ENCODE results near the gene TSPEAR.

Gene TSPEAR

GRCh38 chr21:44710294-44710665, 1.1 kb downstream of the TSPEAR start:
- TF ChIP-seq, protein P1, sequence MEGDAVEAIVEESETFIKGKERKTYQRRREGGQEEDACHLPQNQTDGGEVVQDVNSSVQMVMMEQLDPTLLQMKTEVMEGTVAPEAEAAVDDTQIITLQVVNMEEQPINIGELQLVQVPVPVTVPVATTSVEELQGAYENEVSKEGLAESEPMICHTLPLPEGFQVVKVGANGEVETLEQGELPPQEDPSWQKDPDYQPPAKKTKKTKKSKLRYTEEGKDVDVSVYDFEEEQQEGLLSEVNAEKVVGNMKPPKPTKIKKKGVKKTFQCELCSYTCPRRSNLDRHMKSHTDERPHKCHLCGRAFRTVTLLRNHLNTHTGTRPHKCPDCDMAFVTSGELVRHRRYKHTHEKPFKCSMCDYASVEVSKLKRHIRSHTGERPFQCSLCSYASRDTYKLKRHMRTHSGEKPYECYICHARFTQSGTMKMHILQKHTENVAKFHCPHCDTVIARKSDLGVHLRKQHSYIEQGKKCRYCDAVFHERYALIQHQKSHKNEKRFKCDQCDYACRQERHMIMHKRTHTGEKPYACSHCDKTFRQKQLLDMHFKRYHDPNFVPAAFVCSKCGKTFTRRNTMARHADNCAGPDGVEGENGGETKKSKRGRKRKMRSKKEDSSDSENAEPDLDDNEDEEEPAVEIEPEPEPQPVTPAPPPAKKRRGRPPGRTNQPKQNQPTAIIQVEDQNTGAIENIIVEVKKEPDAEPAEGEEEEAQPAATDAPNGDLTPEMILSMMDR (conservative IDR thresholded peaks at IDR 0.05), result no peak
- no peak overlapping the region; the same call in 1 of the 2 replicates for H3K27ac ChIP-seq

- H3K27ac ChIP-seq, result no peak overlapping the region; the same call in 1 of the 2 replicates
- TF ChIP-seq, protein P1 (conservative IDR thresholded peaks at IDR 0.05), result no peak
Measured at GRCh38 chr21:44709426-44710293, 1.7 kb downstream of the TSPEAR start.

- no peak overlapping the region; the same call in 1 of the 2 replicates for H3K27ac ChIP-seq
- TF ChIP-seq, protein P1 (conservative IDR thresholded peaks at IDR 0.05), result no peak
Measured at GRCh38 chr21:44708866-44709425, 2.4 kb downstream of the TSPEAR start.

DNA sequence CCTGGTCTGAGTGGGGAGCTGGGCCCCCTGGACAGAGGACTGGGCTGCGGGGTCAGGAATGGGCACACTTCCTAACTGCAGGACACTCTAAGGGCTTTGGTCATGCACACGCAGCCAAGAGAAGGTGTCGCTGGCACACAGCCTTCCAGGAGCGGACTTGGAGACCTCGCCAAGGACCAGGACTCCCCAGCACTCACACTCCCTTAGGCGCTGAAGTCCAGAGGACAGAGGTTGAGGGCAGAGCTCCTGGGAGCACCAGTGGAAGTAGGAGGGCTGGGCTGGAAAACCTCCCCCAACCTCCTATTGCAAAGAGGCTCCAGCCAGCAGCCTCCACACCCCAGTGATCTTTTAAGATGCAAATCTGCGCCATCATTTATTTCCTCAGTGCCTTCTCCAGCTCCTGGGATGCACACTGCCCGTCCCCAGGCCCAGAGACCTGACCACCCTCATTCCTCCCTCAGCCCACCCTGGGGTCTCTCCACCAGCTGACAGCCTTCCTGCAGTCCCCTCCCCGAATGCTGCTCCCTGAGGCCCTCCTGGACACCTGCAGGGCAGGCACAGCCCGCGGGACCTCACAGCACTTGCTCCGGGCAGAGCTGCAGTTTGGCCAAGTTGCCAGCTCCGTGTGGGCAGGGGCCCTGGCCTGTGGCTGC, 3.0 kb downstream of the TSPEAR start:
- TF ChIP-seq, protein P1 (conservative IDR thresholded peaks at IDR 0.05), result no peak
- H3K27ac ChIP-seq, result no peak overlapping the region; the same call in 1 of the 2 replicates

DNA sequence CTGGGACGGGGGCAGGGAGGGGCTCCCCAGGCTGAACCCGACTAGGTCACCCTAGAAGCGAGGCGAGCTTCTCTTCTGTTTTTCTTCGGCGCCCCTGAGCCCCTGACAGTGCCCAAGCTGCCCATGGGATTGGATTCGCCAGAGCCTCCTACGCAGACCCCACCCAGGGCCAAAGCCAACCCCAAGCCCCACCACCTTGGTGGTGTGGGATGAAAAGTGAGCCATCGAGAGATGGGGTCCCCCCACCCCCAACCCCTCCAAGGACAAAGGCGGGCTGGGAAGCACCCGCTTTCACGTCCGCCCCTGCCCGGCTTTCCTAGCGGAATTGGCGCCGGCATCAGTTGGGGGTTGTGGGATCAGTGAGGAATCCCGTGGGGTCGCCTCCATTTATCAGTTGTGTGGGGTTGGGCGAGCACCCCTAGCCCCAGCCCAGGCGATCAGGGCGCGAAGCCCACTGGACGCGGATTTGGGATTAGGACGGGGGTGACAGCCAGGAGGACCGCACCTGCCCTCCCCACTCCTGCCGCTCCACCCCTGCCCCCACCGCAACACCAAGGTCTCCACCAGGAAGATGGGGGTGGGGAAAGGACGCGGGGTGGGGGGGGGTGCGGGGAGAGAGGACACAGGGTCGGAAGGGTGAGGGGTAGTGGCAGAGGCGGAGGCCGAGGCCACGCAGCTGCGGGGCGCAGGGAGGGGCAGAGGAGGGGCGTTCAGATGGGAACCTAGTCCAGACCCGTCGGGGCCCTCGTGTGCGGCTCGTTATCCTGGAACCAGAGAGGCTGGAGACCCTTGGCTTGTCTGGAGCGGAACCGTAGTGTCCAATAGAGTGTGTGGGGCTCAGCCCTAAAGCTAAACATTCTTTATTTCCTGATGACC, 4.4 kb downstream of the TSPEAR start:
- TF ChIP-seq, protein P1 (conservative IDR thresholded peaks at IDR 0.05), result no peak
- H3K27ac ChIP-seq, result no peak overlapping the region

GRCh38 chr21:44706026-44706705, 5.2 kb downstream of the TSPEAR start:
- TF ChIP-seq, protein P1 (conservative IDR thresholded peaks at IDR 0.05), result no peak

More at GRCh38 chr21:44706026-44706705, 5.2 kb downstream of the TSPEAR start:
- no peak overlapping the region for H3K27ac ChIP-seq
